ENCODE data around the gene NRN1. TPM values are rescaled to one million over a fixed set of nuclear protein-coding genes. Genes with fewer than 3 reads are reported as not detected.
"Not testable (repeated sequence)": the region's sequence is repeated elsewhere in the genome, so short reads cannot be mapped to it uniquely, and the experiment has no call there.

Gene NRN1
- total RNA-seq, 4 donors from 2014 or later, result 1.4 to 2.8 TPM; not detected in 2

- H3K27ac ChIP-seq, result no peak overlapping the region
- no peaks in the 10 kb centered on the region for H3K9me3 ChIP-seq
- no peak overlapping the region for H3K4me3 ChIP-seq
- no peaks in the 10 kb centered on the region for H3K36me3 ChIP-seq
- H3K27me3 ChIP-seq, result no peaks in the 10 kb centered on the region
- TF ChIP-seq CTCF (IDR thresholded peaks at IDR 0.05) (no peak), POLR2A (IDR thresholded peaks at IDR 0.05) (no peak)
- H3K4me1 ChIP-seq, result no peaks in the 10 kb centered on the region
- no peak for DNase-seq
These were observed 27.1 kb upstream of the NRN1 start for GRCh38 chr6:6033858-6034257.

GRCh38 chr6:6026513-6027205 is 19.9 kb upstream of the NRN1 start:
- Histone ChIP-seq H3K36me3 (no peaks in the 10 kb centered on the region), H3K4me1 (no peaks in the 10 kb centered on the region), H3K27me3 (no peaks in the 10 kb centered on the region), H3K9me3 (no peaks in the 10 kb centered on the region), H3K27ac (no peak overlapping the region), H3K4me3 (no peak overlapping the region)
- no peak for DNase-seq
- TF ChIP-seq CTCF (IDR thresholded peaks at IDR 0.05), result no peak
- TF ChIP-seq POLR2A (IDR thresholded peaks at IDR 0.05), result no peak

- Histone ChIP-seq H3K9me3 (no peaks in the 10 kb centered on the region), H3K27ac (no peak overlapping the region), H3K36me3 (no peaks in the 10 kb centered on the region), H3K4me3 (no peak overlapping the region), H3K27me3 (no peaks in the 10 kb centered on the region), H3K4me1 (no peaks in the 10 kb centered on the region)
- no peak for DNase-seq
- TF ChIP-seq CTCF (IDR thresholded peaks at IDR 0.05), result no peak
- no peak for TF ChIP-seq POLR2A (IDR thresholded peaks at IDR 0.05)
These were observed 19.0 kb upstream of the NRN1 start for GRCh38 chr6:6025736-6026135.

- no peaks in the 10 kb centered on the region for H3K27me3 ChIP-seq
These were observed 17.5 kb upstream of the NRN1 start for GRCh38 chr6:6024220-6024619.

GRCh38 chr6:6022841-6023240 is 16.1 kb upstream of the NRN1 start:
- H3K4me1 ChIP-seq, H3K36me3 ChIP-seq, H3K27me3 ChIP-seq, DNase-seq, H3K27ac ChIP-seq, H3K4me3 ChIP-seq, H3K9me3 ChIP-seq: not testable (repeated sequence)

More at GRCh38 chr6:6024220-6024619, 17.5 kb upstream of the NRN1 start:
- TF ChIP-seq POLR2A (IDR thresholded peaks at IDR 0.05) (no peak), CTCF (IDR thresholded peaks at IDR 0.05) (no peak)
- DNase-seq, result no peak
- Histone ChIP-seq H3K27ac (no peak overlapping the region), H3K4me3 (no peak overlapping the region), H3K9me3 (no peaks in the 10 kb centered on the region), H3K4me1 (no peaks in the 10 kb centered on the region), H3K36me3 (no peaks in the 10 kb centered on the region)

GRCh38 chr6:6008648-6009421 is 2.1 kb upstream of the NRN1 start:
- peaks cover 0 to 56% of the 10 kb centered on the region in 2 donors for H3K27me3 ChIP-seq
- peaks cover 0 to 28% (median 17%) of the 10 kb centered on the region in 4 donors for H3K4me1 ChIP-seq
- H3K9me3 ChIP-seq, result peaks cover 0 to 16% (median 0%) of the 10 kb centered on the region in 4 donors
- peak in 2 of 3 donors; percentile 63 to 74 for DNase-seq
- peak overlapping the region in 3 of 4 donors; percentile 17 to 50 (median 47) for H3K27ac ChIP-seq
- H3K36me3 ChIP-seq, result no peaks in the 10 kb centered on the region
- peak overlapping the region; percentile 33 to 58 (median 48) for H3K4me3 ChIP-seq
- TF ChIP-seq CTCF (IDR thresholded peaks at IDR 0.05), result no peak
- no peak for TF ChIP-seq POLR2A (IDR thresholded peaks at IDR 0.05)
